Retinal pigment epithelial cell (primary cell): ENCODE results near the gene ASCC1.
A peak's percentile ranks its signal among the peaks of the same experiment; 100 is the strongest.
"Not testable (repeated sequence)": the region's sequence is repeated elsewhere in the genome, so short reads cannot be mapped to it uniquely, and the experiment has no call there.

Experiments used
- DNase-seq: peaks from one replicate; pipeline ENCODE4 v3.0.0-alpha.2; 2010; ENCODE audit warnings: low read depth
- H3K4me3 ChIP-seq: 2 replicates; pipeline ENCODE4 v1.5.1; 2011; ENCODE audit warnings: mild to moderate bottlenecking, low read length, control low read depth, moderate library complexity
- CTCF ChIP-seq: conservative IDR thresholded peaks from 2 replicates; pipeline ENCODE4 v1.5.1; 2011; ENCODE audit warnings: low read depth, low read length, control low read depth, inconsistent platforms

The ASCC1 gene

GRCh38 chr10:72110673-72111401 lies 105.2 kb downstream of the ASCC1 start:
- no peak overlapping the region for H3K4me3 ChIP-seq
- TF ChIP-seq CTCF = no peak
- DNase-seq = no peak

GRCh38 chr10:72109636-72110157 lies 106.4 kb downstream of the ASCC1 start:
- DNase-seq = no peak
- no peak overlapping the region for H3K4me3 ChIP-seq
- no peak for TF ChIP-seq CTCF

GRCh38 chr10:72108830-72109635 lies 107.0 kb downstream of the ASCC1 start:
- no peak overlapping the region for H3K4me3 ChIP-seq
- no peak for DNase-seq
- no peak for TF ChIP-seq CTCF

- not testable (repeated sequence) for DNase-seq, H3K4me3 ChIP-seq
Observed at GRCh38 chr10:72108004-72108370, 108.1 kb downstream of the ASCC1 start.

GRCh38 chr10:72107325-72108003 lies 108.6 kb downstream of the ASCC1 start:
- TF ChIP-seq CTCF = no peak
- peak; percentile 34 for DNase-seq
- no peak overlapping the region for H3K4me3 ChIP-seq

GRCh38 chr10:72106896-72107295 lies 109.2 kb downstream of the ASCC1 start:
- TF ChIP-seq CTCF = no peak
- DNase-seq = no peak
- H3K4me3 ChIP-seq = no peak overlapping the region

GRCh38 chr10:72106154-72106849 lies 109.8 kb downstream of the ASCC1 start:
- no peak for DNase-seq
- no peak for TF ChIP-seq CTCF
- H3K4me3 ChIP-seq = no peak overlapping the region
